ENCODE data around the gene TFF2.

Gene TFF2

DNA sequence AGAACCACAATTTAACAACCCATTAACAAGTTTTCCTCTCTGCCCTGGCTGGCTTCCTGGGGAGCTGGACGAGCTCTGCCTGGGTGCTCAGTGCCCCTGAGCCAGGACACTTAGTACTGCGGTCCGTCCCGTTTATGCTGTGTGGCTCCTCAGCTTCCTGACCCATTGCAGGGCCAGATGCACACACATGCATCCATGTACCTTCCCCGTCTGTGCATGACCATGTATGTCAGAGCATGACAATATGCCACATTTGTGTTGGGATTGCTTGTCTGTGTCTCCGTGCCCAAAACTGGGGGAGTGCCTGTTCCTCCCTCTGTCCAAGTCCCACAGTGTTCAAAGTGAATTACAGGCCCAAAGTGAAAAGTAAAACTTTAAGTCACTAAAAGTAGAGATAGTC, 25.9 kb downstream of the TFF2 start:
- in situ Hi-C loops (cut with MboI; ENCODE audit: low sequenced_read_pairs) = no loop called here

DNA sequence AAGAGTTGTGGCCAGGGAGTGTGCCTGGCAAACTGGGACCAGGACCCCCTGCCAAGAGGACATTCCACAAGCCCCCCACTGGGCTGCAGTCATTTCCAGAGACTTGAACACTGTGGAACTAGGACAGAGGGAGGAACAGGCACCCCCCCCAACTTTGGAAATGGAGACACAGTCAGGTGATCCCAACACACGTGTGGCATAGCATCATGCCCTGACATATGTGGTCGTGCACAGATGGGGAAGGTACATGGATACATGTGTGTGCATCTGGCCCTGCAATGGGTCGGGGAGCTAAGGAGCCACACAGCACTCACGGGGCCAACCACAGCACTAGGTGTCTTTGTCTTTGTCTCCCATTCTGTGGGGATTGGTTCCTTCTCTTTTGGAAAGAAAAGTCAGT, 28.9 kb downstream of the TFF2 start:
- in situ Hi-C loops (cut with MboI; ENCODE audit: low sequenced_read_pairs) = no loop called here

DNA sequence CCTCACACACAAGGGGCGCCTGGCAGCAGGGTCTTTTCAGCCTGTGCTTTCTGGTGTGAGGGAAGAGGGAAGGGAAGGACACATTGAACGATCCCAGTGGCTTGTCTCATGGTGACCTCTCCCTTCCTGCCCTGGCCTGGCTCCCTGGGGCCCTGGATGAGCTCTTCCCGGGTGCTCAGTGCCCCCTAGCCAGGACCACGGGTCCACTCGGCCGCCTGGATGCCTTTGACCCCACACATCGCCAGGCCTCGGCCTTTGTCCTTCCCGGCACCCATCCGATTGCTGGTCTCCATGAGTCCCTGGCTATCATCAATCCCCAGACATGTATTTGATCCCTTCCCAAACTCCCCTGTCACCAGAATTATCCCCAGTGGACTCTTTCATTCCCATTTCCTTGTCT, 29.6 kb downstream of the TFF2 start:
- in situ Hi-C loops (cut with MboI; ENCODE audit: low sequenced_read_pairs) = no loop called here

- in situ Hi-C loops (cut with MboI; ENCODE audit: low sequenced_read_pairs) = no loop called here
Observed at GRCh38 chr21:42320791-42321190, 30.0 kb downstream of the TFF2 start.

DNA sequence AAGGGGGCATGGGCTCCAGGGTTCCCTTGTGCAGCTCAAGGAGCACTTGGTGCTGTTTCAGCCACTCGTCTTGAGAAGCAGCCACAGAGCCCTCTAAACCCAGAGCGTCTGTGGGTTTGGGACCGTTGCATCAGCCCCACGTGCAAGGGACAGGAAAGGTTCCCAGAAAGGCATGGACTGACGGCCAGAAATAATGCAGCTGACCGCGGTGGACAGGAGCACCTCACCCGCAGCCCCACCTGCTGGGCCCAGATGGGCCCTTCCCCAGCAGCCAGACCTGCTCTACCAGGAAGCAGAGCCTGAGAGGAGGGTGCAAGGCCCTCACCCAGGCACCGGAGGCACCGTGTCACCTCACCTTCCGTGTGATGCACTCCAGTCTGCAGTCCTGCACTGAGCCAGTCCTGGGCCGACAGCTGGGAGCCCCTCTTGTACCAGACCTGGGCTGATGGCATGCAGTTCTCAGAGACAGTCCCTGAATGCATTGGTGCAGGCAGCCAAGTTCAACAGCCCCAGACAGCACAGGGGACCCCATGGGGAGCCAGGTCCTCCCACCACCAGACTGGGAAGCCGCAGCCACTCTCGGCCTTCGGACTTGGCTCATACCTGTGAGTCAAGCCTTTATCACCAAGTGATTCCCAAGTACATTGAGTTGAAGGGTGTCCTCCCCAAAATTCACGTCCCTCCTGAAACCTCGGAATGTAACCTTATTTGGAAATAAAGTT, 30.8 kb downstream of the TFF2 start:
- in situ Hi-C loops (cut with MboI; ENCODE audit: low sequenced_read_pairs) = no loop called here

GRCh38 chr21:42319376-42319775, 31.4 kb downstream of the TFF2 start:
- in situ Hi-C loops (cut with MboI; ENCODE audit: low sequenced_read_pairs) = no loop called here

- in situ Hi-C loops (cut with MboI; ENCODE audit: low sequenced_read_pairs) = no loop called here
Observed at GRCh38 chr21:42317826-42318746, 32.7 kb downstream of the TFF2 start.

GRCh38 chr21:42317341-42317741, 33.5 kb downstream of the TFF2 start:
- in situ Hi-C loops (cut with MboI; ENCODE audit: low sequenced_read_pairs) = no loop called here

DNA sequence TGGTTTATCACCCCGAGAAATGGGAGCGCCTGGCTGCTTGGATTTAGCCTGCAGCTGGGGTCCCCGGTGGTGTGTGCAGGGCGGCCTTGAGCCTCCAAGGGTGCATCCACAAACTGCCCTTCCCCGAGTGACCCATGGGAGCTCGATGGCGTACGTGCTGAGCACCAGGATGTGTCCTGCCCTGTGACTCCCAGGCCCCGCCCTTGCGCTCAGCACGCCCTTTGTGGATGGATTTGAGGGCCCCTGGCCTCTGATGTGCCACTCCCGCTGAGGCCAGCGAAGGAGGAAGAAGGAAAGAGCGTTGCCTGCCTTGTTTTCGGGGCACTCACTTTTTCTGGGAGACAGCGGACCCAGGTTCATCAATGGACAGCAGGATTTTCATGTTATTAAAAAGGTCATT, 33.9 kb downstream of the TFF2 start:
- in situ Hi-C loops (cut with MboI; ENCODE audit: low sequenced_read_pairs) = no loop called here

GRCh38 chr21:42315296-42315891, 35.4 kb downstream of the TFF2 start, which contains the start of gene TFF3:
Gene TFF3, minus strand, starts transcription at chr21:42315409. Its CDS starts 35 bp downstream, at chr21:42315374.
- in situ Hi-C loops (cut with MboI; ENCODE audit: low sequenced_read_pairs) = no loop called here

- in situ Hi-C loops (cut with MboI; ENCODE audit: low sequenced_read_pairs) = no loop called here
Observed at GRCh38 chr21:42314616-42315295, 36.0 kb downstream of the TFF2 start.

- in situ Hi-C loops (cut with MboI; ENCODE audit: low sequenced_read_pairs) = no loop called here
Observed at GRCh38 chr21:42313501-42313969, 37.3 kb downstream of the TFF2 start.

GRCh38 chr21:42312626-42313104, 38.1 kb downstream of the TFF2 start:
- in situ Hi-C loops (cut with MboI; ENCODE audit: low sequenced_read_pairs) = no loop called here

- in situ Hi-C loops (cut with MboI; ENCODE audit: low sequenced_read_pairs) = no loop called here
Observed at GRCh38 chr21:42311816-42312625, 38.8 kb downstream of the TFF2 start.

- in situ Hi-C loops (cut with MboI; ENCODE audit: low sequenced_read_pairs) = no loop called here
Observed at GRCh38 chr21:42311160-42311559, 39.6 kb downstream of the TFF2 start.

GRCh38 chr21:42310411-42311001, 40.3 kb downstream of the TFF2 start:
- in situ Hi-C loops (cut with MboI; ENCODE audit: low sequenced_read_pairs) = no loop called here

GRCh38 chr21:42309753-42310213, 41.0 kb downstream of the TFF2 start:
- in situ Hi-C loops (cut with MboI; ENCODE audit: low sequenced_read_pairs) = no loop called here

DNA sequence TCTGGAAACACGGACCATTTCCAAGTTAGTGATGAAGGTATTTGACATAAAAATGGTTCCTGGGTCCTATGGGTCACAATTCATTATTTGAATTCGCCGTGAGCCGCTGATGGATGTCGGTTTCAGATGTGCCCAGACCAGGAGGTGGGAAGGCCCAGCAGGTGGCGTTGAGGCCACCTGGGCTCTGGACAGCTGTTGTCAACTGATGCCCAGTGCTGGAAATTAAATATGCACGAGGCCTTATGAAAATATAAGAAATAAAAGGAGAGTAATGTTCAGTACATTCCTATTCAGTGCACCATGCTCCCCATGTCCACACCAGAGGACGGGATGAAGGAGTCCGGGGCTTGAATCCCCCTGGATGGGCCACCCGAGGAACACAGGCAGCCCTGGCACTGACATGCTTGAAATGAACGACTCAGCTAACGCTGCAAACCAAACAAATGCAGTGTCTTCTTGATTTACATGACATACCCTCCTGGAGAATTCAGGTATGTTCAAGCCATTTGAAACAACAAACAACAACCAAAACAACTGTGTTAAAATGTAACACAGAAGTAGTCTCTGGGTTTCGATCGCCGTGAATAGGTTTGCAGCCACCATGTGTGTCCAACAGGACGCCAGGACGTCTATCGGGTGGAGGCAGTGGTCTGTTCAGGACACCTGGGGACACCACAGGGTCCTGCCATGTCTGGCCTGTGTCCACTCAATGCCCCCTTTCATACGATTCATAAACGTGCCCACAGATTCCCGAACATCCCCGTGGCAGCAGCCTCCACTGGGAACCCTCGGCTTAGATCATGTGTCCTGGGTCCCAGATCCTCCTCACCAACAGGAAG, 41.7 kb downstream of the TFF2 start:
- in situ Hi-C loops (cut with MboI; ENCODE audit: low sequenced_read_pairs) = no loop called here

All from hTERT RPE-1 (cell line).